Fibroblast of peridontal ligament (primary cell): Measurements from ENCODE around the gene TOB1.

Experiments
- DNase-seq: peaks from one replicate; pipeline ENCODE4 v3.0.0-alpha.2; 2010; ENCODE audit errors: extremely low read depth

TOB1 gene, protein sequence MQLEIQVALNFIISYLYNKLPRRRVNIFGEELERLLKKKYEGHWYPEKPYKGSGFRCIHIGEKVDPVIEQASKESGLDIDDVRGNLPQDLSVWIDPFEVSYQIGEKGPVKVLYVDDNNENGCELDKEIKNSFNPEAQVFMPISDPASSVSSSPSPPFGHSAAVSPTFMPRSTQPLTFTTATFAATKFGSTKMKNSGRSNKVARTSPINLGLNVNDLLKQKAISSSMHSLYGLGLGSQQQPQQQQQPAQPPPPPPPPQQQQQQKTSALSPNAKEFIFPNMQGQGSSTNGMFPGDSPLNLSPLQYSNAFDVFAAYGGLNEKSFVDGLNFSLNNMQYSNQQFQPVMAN

GRCh38 chr17:50866261-50866949, at the start of gene TOB1:
Gene TOB1, minus strand, starts transcription at chr17:50866354. Its CDS starts 2,337 bp downstream, at chr17:50864017.
- peak; percentile 92 for DNase-seq

DNA sequence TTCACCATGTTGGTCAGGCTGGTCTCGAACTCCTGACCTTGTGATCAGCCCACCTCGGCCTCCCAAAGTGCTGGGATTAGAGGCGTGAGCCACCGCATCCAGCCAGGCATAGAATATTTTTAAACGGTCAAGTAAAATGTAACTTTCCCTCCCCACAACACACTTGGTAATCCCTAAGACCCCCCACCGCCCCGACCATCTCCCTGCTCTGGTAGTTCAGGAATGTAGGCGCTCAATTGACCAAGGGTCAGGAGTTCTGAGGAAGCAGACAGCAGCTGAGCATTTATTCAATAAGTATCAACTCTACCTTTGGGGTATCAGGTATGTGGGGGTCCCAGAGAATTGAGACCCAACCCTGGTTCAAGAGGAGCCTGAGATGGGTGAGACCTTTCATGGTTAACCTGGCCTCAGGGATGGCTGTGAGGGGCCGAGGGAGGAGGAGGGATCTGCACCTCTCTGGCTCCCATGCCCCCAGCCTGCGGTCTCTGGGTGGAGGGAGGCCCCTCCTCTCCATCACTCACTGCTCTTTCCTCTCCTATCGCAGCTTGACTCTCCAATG, 48.4 kb upstream of the TOB1 start:
- no peak for DNase-seq

- DNase-seq: no peak
Measured at GRCh38 chr17:50913120-50913519, 47.0 kb upstream of the TOB1 start.

- DNase-seq: no peak
Measured at GRCh38 chr17:50911890-50912289, 45.7 kb upstream of the TOB1 start.

GRCh38 chr17:50911450-50911849, 45.3 kb upstream of the TOB1 start:
- no peak for DNase-seq

DNA sequence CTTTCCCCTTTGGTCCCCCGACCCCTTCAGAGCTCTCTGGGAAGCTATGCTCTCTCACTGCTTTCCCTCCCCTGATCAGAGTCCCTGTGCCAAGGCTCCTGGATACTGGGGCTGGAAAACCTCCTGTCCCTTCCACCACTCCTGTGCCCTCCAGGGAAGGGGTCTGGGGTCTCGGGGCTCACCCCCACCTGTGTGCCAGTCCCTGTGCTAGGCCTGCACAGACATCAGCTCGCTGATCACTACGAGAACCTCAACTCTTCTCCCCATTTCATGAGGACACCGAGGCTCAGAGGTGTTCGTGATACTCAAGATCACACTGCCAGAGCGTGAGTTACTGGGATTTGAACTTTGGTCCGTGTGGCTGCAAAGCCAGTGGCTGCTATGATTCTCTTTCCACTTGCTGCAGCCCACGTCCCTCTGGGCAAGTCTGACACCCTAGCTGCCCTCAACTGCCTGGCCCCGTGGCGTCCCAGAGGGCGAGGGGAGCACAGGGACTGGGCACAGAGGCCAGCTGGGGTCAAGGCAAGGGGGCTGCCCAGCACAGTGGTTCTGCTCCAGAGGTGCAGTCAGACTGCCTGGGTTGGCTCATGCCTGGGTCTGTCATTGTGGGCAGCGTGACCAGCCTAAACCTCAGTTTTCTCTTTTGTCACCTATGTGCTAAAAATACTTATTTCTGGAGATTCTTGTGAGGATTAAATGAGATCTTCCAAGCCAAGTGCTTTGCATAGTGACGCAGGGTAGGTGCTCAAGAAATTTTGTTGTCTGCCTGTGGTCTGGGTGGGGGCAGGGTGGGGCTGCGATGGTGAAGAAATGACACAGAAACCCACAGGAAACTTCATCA, 43.8 kb upstream of the TOB1 start:
- no peak for DNase-seq

- no peak for DNase-seq
Measured at GRCh38 chr17:50908860-50909764, 43.0 kb upstream of the TOB1 start.

DNA sequence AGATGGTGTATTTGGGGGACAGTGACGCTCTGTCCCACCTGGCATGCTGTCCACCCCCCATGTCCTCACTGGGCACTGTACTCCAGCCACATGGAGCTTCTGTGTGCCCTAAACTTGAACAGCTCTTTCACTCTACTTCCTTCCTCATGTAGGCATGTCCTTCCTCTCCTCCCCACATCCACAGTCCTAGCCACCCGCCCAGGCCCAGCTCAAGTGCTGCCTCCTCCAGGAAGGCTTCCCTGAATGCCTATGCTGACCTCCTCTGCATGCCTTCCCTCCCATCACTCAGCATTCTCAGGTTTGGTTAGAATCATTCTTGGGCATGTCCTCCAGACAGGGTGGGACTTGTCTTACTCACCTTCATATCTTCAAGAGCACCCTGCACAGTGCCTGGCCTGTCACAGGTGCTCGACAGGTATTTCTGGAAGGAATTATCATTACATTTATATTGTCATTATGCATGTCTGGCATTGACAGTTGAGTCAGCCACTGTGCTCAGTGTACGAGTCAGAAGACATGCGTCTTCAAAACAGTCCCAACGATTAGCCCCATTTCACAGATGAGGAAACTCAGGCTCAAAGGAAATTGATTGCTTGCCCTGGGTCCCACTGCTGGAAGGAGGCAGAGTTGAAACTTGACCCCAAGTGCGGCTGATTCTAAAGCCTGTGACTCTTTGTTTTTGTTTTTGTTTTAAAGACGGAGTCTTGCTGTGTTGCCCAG, 42.1 kb upstream of the TOB1 start:
- no peak for DNase-seq

GRCh38 chr17:50906443-50906842, 40.3 kb upstream of the TOB1 start:
- no peak for DNase-seq

GRCh38 chr17:50905460-50905803, 39.3 kb upstream of the TOB1 start:
- no peak for DNase-seq

GRCh38 chr17:50904518-50905459, 38.6 kb upstream of the TOB1 start:
- DNase-seq: peak; percentile 42

DNA sequence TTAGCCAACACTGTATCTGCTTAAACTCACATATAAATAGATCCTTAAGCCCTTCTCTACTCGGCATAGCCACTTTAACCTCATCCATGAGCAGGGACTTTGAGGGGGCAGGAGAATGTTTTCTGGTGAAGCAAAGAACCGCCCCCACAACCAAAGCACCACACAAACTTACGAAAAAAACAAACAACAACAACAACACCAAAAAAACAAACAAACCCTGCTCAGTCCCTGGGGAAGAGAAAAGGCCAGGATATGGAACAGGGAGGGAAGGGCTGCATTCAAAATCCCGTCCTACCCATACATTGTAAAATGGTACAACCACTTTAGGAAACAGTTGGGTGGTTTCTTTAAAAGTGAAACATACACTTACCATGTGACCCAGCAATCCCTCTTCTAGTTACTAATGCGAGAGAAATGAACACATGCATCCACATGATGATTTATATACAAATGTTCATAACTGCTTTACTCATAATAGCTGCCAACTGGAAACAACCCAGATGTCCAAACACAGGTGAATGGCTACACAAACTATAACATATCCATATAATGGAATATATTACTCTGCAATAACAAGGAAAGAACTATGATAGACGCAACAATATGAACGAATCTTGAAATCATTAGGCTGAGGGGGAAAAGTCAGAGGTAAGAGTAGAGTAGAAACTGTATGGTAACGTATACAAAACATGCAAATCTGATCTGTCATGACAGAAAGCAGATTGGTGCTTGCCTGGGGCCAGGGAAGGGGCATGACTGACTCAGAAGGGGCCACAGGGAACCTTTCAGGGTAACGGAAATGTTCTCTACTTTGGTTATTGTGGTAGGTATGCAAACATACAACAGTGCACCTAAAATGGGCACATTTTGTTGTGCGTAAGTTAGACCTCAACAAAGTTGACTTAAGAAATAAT, 37.7 kb upstream of the TOB1 start:
- peak; percentile 72 for DNase-seq

DNA sequence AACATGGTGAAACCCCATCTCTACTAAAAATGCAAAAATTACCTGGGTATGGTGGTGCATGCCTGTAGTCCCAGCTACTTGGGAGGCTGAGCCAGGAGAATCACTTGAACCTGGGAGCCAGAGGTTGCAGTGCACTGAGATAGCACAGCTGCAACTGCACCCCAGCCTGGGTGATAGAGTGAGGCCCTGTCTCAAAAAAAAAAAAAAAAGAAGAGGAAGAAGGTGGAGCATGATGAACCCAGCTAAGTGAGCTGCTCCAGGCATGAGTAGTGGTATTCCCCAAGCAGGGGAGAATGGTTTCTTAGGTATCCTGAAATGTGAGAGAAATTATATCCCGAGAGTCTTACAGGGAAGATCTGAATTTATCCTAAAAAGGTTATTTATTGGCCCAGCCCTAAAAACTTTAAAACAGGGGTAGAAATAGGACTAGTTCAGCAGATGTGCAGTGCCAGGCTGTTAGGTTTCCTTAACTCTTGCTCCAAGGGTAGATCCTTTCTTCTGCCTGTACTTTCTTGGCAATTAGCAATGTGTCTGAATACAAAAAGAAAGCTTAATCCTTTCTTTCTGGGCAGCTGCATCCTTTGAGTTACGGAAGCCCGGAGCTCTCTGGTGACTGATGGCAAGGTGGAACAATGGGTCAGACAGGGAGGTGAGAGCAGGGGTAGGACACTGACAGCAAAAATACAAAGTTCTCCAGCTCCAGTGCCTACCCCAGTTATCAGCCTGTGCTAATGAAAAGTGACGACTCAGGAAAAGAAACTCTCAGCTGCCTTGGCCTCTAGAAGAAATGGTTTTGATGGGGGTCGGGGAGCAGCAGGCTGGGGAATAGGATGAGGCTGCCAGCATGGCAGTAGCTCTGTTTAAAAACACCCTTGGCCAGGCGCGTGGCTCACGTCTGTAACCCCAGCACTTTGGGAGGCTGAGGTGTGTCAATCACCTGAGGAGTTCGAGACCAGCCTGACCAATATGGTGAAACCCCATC, 36.5 kb upstream of the TOB1 start:
- DNase-seq: no peak

GRCh38 chr17:50900383-50900892, 34.3 kb upstream of the TOB1 start:
- DNase-seq: no peak

DNA sequence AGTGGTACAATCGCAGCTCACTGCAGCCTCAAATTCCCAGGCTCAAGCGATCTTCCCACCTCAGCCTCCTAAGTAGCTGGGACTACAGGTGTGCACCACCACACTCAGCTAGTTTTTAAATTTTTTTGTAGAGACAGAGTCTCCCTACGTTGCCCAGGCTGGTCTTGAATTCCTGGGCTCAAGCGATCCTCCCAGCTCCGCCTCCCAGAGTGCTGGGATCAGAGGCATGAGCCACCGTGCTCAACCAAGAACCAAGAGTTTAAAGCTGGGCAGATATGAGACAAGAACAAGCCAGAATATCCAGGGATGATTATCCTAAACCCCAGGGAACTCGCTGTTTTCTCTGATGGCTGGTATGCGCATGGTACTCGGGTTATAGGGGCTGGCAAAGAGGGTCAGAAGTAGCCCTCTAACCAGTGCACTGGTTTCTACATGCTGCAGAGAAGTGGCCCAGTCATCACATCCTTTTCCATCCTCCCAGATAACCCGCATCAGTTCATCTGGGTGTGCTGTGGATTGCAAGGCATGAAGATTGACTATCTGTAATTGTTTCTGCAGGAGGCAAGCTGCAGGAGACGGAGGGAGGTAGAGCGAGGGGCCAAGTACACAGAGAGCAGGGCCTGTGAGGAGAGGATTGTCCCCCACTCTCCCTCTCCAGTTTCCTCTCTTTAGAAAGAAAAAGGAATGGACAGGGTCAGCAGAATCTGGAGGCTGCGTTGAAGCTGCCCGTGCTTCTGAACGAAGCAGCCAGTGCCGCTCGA, 33.6 kb upstream of the TOB1 start:
- no peak for DNase-seq

- DNase-seq: no peak
Measured at GRCh38 chr17:50899005-50899460, 32.9 kb upstream of the TOB1 start.
